Measurements from ENCODE around the gene PDYN. TPM values are rescaled to one million over a fixed set of nuclear protein-coding genes. Genes with fewer than 3 reads are reported as not detected.

The PDYN gene
- total RNA-seq, 4 donors from 2014 or later, result not detected

- Histone ChIP-seq H3K27me3 (no peaks in the 10 kb centered on the region), H3K4me3 (replicated peaks in 1 of 3) (no peak overlapping the region), H3K9me3 (no peaks in the 10 kb centered on the region), H3K27ac (no peak overlapping the region), H3K36me3 (no peaks in the 10 kb centered on the region), H3K4me1 (no peaks in the 10 kb centered on the region)
- TF ChIP-seq CTCF (IDR thresholded peaks at IDR 0.05) (no peak), POLR2A (IDR thresholded peaks at IDR 0.05) (no peak)
- intact Hi-C loops (cut with DNase I), result no loop called here
- DNase-seq, result no peak
- whole genome bisulfite sequencing, 2 donors, result 12 to 34% methylated on average over 4 of the region's 4 CpGs
These were observed 16.7 kb upstream of the PDYN start for GRCh38 chr20:2010533-2010932.

GRCh38 chr20:2006452-2007361 is 12.8 kb upstream of the PDYN start:
- WGBS, 2 donors, result 21% methylated on average over 20 of the region's 20 CpGs
- Histone ChIP-seq H3K9me3 (no peaks in the 10 kb centered on the region), H3K27ac (no peak overlapping the region), H3K4me3 (replicated peaks in 1 of 3) (no peak overlapping the region), H3K36me3 (no peaks in the 10 kb centered on the region), H3K27me3 (no peaks in the 10 kb centered on the region), H3K4me1 (no peaks in the 10 kb centered on the region)
- intact Hi-C loops (cut with DNase I), result no loop called here
- no peak for DNase-seq
- TF ChIP-seq POLR2A (IDR thresholded peaks at IDR 0.05) (no peak), CTCF (IDR thresholded peaks at IDR 0.05) (peak in 5 of 6 experiments; percentile 31 to 59 (median 38))

GRCh38 chr20:2005831-2006426 is 12.1 kb upstream of the PDYN start:
- H3K9me3 ChIP-seq, result no peaks in the 10 kb centered on the region
- H3K27me3 ChIP-seq, result no peaks in the 10 kb centered on the region
- 20% methylated on average over 12 of the region's 12 CpGs for WGBS, 2 donors
- H3K4me3 ChIP-seq (replicated peaks in 1 of 3), result no peak overlapping the region
- no peaks in the 10 kb centered on the region for H3K36me3 ChIP-seq
- TF ChIP-seq POLR2A (IDR thresholded peaks at IDR 0.05) (no peak), CTCF (IDR thresholded peaks at IDR 0.05) (no peak)
- no peaks in the 10 kb centered on the region for H3K4me1 ChIP-seq
- H3K27ac ChIP-seq, result no peak overlapping the region
- intact Hi-C loops (cut with DNase I), result no loop called here
- peak; percentile 52 to 68 for DNase-seq

- Histone ChIP-seq H3K36me3 (no peaks in the 10 kb centered on the region), H3K4me3 (replicated peaks in 1 of 3) (no peak overlapping the region), H3K4me1 (no peaks in the 10 kb centered on the region), H3K27ac (no peak overlapping the region), H3K9me3 (no peaks in the 10 kb centered on the region), H3K27me3 (no peaks in the 10 kb centered on the region)
- TF ChIP-seq CTCF (IDR thresholded peaks at IDR 0.05) (no peak), POLR2A (IDR thresholded peaks at IDR 0.05) (no peak)
- WGBS, 2 donors, result 91 to 100% methylated on average over 1 of the region's 1 CpG
- DNase-seq, result no peak
- intact Hi-C loops (cut with DNase I), result no loop called here
These were observed 11.5 kb upstream of the PDYN start for GRCh38 chr20:2005359-2005758.

- TF ChIP-seq CTCF (IDR thresholded peaks at IDR 0.05), result no peak
- TF ChIP-seq POLR2A (IDR thresholded peaks at IDR 0.05), result no peak
- no peaks in the 10 kb centered on the region for H3K4me1 ChIP-seq
- H3K9me3 ChIP-seq, result no peaks in the 10 kb centered on the region
- no peak overlapping the region for H3K27ac ChIP-seq
- H3K4me3 ChIP-seq (replicated peaks in 1 of 3), result no peak overlapping the region
- DNase-seq, result no peak
- no peaks in the 10 kb centered on the region for H3K36me3 ChIP-seq
- intact Hi-C loops (cut with DNase I), result no loop called here
- WGBS, 2 donors, result 33 to 41% methylated on average over 1 of the region's 1 CpG
- no peaks in the 10 kb centered on the region for H3K27me3 ChIP-seq
These were observed 10.3 kb upstream of the PDYN start for GRCh38 chr20:2004171-2004570.
